HEK293 (cell line): ENCODE data around the gene SPRED3.
A peak's percentile ranks its signal among the peaks of the same experiment; 100 is the strongest.
"Not testable (repeated sequence)": the region's sequence is repeated elsewhere in the genome, so short reads cannot be mapped to it uniquely, and the experiment has no call there.

Experiments
- CTCF ChIA-PET: fragments of 350-600 bp; formaldehyde crosslinking; extraction: SDS; loops from one replicate; lab custom pipeline; 2021; ENCODE audit warnings: antibody characterized with exemption; lab: Yijun Ruan, JAX
- POLR2A ChIA-PET: fragments of 300-600 bp; formaldehyde crosslinking; extraction: SDS; loops from one replicate; lab custom pipeline; 2020; ENCODE audit warnings: antibody characterized with exemption, inconsistent platforms; lab: Yijun Ruan, JAX
- H3K27ac ChIP-seq: fragments of 200-500 bp; sonication (Bioruptor generic); 2 replicates; pipeline ENCODE4 v1.5.1; 2014; ENCODE audit warnings: low read depth, low read length, control low read depth, inconsistent platforms; ENCODE audit errors: extremely low read depth
- H3K36me3 ChIP-seq, 2 experiments: fragments of 200-500 bp in 1 of 2; sonication (Bioruptor generic) in 1 of 2; 1 replicate in 1 of 2; 2 replicates in 1 of 2; pipeline ENCODE4 v1.5.1; 2014 to 2017; ENCODE audit warnings: inconsistent platforms in 2 of 2, low read length in 2 of 2; ENCODE audit not compliant: control insufficient read depth in 2 of 2, insufficient read depth in 1 of 2
- H3K4me1 ChIP-seq: fragments of 200-500 bp; sonication (Bioruptor generic); 2 replicates; pipeline ENCODE4 v1.5.1; 2014; ENCODE audit warnings: mild to moderate bottlenecking, low read length, inconsistent platforms; ENCODE audit not compliant: control insufficient read depth, insufficient read depth
- H3K4me3 ChIP-seq: 2 replicates; pipeline ENCODE4 v1.5.1; 2011; ENCODE audit warnings: low read depth, mild to moderate bottlenecking, control low read depth, low read length, moderate library complexity
- H3K9me3 ChIP-seq: fragments of 200-500 bp; sonication (Bioruptor generic); 2 replicates; pipeline ENCODE4 v1.5.1; 2014; ENCODE audit warnings: low read depth, low read length, inconsistent platforms; ENCODE audit not compliant: control insufficient read depth, insufficient read depth
- GLIS1 ChIP-seq: fragments of 450-650 bp; formaldehyde crosslinking; IDR thresholded peaks from 2 replicates; pipeline ENCODE4 v1.5.1; 2016; ENCODE audit warnings: missing biosample characterization, missing genetic modification characterization
- IKZF3 ChIP-seq: fragments of 450-650 bp; IDR thresholded peaks from 2 replicates; pipeline ENCODE4 v1.5.0; 2018; ENCODE audit warnings: missing biosample characterization, mild to moderate bottlenecking, missing genetic modification characterization, moderate library complexity
- KLF16 ChIP-seq: fragments of 450-650 bp; formaldehyde crosslinking; IDR thresholded peaks from 2 replicates; pipeline ENCODE4 v1.5.1; 2017; ENCODE audit warnings: missing biosample characterization, missing genetic modification characterization
- PRDM1 ChIP-seq: fragments of 450-650 bp; formaldehyde crosslinking; IDR thresholded peaks from 2 replicates; pipeline ENCODE4; 2016; ENCODE audit warnings: missing biosample characterization, missing genetic modification characterization
- PRDM10 ChIP-seq: fragments of 450-650 bp; formaldehyde crosslinking; IDR thresholded peaks from 2 replicates; pipeline ENCODE4 v1.5.1; 2016; ENCODE audit warnings: missing biosample characterization, missing genetic modification characterization
- SCRT1 ChIP-seq: fragments of 450-650 bp; formaldehyde crosslinking; IDR thresholded peaks from 2 replicates; pipeline ENCODE4 v1.5.1; 2016; ENCODE audit warnings: missing biosample characterization, missing genetic modification characterization, borderline replicate concordance
- SP7 ChIP-seq: fragments of 450-650 bp; formaldehyde crosslinking; IDR thresholded peaks from 2 replicates; pipeline ENCODE4 v1.5.1; 2016; ENCODE audit warnings: missing biosample characterization, missing genetic modification characterization
- YY2 ChIP-seq: fragments of 450-650 bp; formaldehyde crosslinking; IDR thresholded peaks from 2 replicates; pipeline ENCODE4 v1.5.1; 2016; ENCODE audit warnings: missing biosample characterization, missing genetic modification characterization
- ZBTB20 ChIP-seq: fragments of 450-650 bp; formaldehyde crosslinking; IDR thresholded peaks from 2 replicates; pipeline ENCODE4 v1.5.1; 2016; ENCODE audit warnings: missing biosample characterization, missing genetic modification characterization
- ZFP69B ChIP-seq: fragments of 450-650 bp; formaldehyde crosslinking; IDR thresholded peaks from 2 replicates; pipeline ENCODE4 v1.5.1; 2016; ENCODE audit warnings: missing biosample characterization, missing genetic modification characterization
- ZNF366 ChIP-seq: fragments of 450-650 bp; formaldehyde crosslinking; conservative IDR thresholded peaks from 2 replicates; pipeline ENCODE4 v1.5.1; 2016; ENCODE audit warnings: missing biosample characterization, missing genetic modification characterization
- ZNF670 ChIP-seq: fragments of 450-650 bp; formaldehyde crosslinking; IDR thresholded peaks from 2 replicates; pipeline ENCODE4 v1.5.1; 2016; ENCODE audit warnings: missing biosample characterization, missing genetic modification characterization, low read depth
- ZNF777 ChIP-seq: fragments of 450-650 bp; formaldehyde crosslinking; IDR thresholded peaks from 2 replicates; pipeline ENCODE4 v1.5.1; 2017; ENCODE audit warnings: missing biosample characterization, missing genetic modification characterization, borderline replicate concordance
- TF ChIP-seq, protein P1 (sequence below): fragments of 450-650 bp; formaldehyde crosslinking; IDR thresholded peaks from 2 replicates; pipeline ENCODE4 v1.5.1; 2016; ENCODE audit warnings: missing biosample characterization, missing genetic modification characterization
- TF ChIP-seq, protein P2 (sequence below): fragments of 450-650 bp; formaldehyde crosslinking; conservative IDR thresholded peaks from 2 replicates; pipeline ENCODE4 v1.5.1; 2016; ENCODE audit warnings: low read depth, missing biosample characterization, missing genetic modification characterization

The SPRED3 gene

GRCh38 chr19:38409631-38410133 lies 21.2 kb downstream of the SPRED3 start (continued):
- TF ChIP-seq KLF16 (0 out of 2 replicates have a peak, but pooled peaks have one; percentile 61), PRDM1 (tag by site-specific recombination) (peak; percentile 60), ZFP69B (tag by site-specific recombination) (peak; percentile 56), SP7 (0 out of 2 replicates have a peak, but pooled peaks have one; percentile 23), ZNF777 (tag by site-specific recombination) (0 out of 2 replicates have a peak, but pooled peaks have one; percentile 53), IKZF3 (0 out of 2 replicates have a peak, but pooled peaks have one; percentile 35), YY2 (tag by site-specific recombination) (0 out of 2 replicates have a peak, but pooled peaks have one; percentile 37), GLIS1 (tag by site-specific recombination) (0 out of 2 replicates have a peak, but pooled peaks have one; percentile 14), SCRT1 (tag by site-specific recombination) (no peak), PRDM10 (tag by site-specific recombination) (peak; percentile 88), ZNF670 (tag by site-specific recombination) (no peak), ZNF366 (peak; percentile 51), ZBTB20 (tag by site-specific recombination) (peak; percentile 19; the same call in 1 of the 2 replicates)
- TF ChIP-seq, protein P1, sequence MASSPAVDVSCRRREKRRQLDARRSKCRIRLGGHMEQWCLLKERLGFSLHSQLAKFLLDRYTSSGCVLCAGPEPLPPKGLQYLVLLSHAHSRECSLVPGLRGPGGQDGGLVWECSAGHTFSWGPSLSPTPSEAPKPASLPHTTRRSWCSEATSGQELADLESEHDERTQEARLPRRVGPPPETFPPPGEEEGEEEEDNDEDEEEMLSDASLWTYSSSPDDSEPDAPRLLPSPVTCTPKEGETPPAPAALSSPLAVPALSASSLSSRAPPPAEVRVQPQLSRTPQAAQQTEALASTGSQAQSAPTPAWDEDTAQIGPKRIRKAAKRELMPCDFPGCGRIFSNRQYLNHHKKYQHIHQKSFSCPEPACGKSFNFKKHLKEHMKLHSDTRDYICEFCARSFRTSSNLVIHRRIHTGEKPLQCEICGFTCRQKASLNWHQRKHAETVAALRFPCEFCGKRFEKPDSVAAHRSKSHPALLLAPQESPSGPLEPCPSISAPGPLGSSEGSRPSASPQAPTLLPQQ (tag by site-specific recombination): peak; percentile 63
- TF ChIP-seq, protein P2, sequence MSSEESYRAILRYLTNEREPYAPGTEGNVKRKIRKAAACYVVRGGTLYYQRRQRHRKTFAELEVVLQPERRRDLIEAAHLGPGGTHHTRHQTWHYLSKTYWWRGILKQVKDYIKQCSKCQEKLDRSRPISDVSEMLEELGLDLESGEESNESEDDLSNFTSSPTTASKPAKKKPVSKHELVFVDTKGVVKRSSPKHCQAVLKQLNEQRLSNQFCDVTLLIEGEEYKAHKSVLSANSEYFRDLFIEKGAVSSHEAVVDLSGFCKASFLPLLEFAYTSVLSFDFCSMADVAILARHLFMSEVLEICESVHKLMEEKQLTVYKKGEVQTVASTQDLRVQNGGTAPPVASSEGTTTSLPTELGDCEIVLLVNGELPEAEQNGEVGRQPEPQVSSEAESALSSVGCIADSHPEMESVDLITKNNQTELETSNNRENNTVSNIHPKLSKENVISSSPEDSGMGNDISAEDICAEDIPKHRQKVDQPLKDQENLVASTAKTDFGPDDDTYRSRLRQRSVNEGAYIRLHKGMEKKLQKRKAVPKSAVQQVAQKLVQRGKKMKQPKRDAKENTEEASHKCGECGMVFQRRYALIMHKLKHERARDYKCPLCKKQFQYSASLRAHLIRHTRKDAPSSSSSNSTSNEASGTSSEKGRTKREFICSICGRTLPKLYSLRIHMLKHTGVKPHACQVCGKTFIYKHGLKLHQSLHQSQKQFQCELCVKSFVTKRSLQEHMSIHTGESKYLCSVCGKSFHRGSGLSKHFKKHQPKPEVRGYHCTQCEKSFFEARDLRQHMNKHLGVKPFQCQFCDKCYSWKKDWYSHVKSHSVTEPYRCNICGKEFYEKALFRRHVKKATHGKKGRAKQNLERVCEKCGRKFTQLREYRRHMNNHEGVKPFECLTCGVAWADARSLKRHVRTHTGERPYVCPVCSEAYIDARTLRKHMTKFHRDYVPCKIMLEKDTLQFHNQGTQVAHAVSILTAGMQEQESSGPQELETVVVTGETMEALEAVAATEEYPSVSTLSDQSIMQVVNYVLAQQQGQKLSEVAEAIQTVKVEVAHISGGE (tag by site-specific recombination): 0 out of 2 replicates have a peak, but pooled peaks have one; percentile 41

DNA sequence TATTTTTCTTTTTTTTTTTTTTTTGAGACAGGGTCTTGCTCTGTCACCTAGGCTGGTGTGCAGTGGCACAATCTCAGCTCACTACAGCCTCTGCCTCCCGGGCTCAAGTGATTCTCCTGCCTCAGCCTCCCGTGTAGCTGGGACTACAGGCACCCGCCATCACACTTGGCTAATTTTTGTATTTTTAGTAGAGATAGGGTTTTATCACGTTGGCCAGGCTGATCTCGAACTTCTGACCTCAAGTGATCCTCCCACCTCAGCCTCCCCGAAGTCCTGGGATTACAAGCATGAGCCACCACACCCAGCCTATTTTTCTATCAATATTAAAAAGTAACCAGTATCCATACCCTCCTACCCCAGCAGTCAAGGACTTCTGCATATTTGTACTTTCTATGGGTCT lies 21.9 kb downstream of the SPRED3 start:
- H3K36me3 ChIP-seq: peaks cover 9 to 25% of the 10 kb centered on the region in 2 experiments; a peak in 2 of 3 replicates
- POLR2A ChIA-PET: interaction anchor here (0.7 kb wide), 1 partner anchor 1040 kb away, joined by 3 read pairs; no protein-coding TSS in a partner anchor
- H3K4me3 ChIP-seq, H3K27ac ChIP-seq, H3K4me1 ChIP-seq, H3K9me3 ChIP-seq, CTCF ChIA-PET: not testable (repeated sequence)
